ENCODE measurements around the gene PM20D1. TPM values are rescaled to one million over a fixed set of nuclear protein-coding genes. Genes with fewer than 3 reads are reported as not detected.

The PM20D1 gene
- total RNA-seq, 1 donor from 2014 or later: not detected

- Histone ChIP-seq H3K27ac (no peak overlapping the region), H3K9me3 (no peaks in the 10 kb centered on the region), H3K27me3 (no peaks in the 10 kb centered on the region), H3K4me1 (no peaks in the 10 kb centered on the region), H3K4me3 (no peak overlapping the region), H3K36me3 (no peaks in the 10 kb centered on the region)
- intact Hi-C loops (cut with DNase I): no loop called here
- no peak for DNase-seq (ENCODE audit: low spot score in 2 of 2)
- no peak for TF ChIP-seq CTCF (IDR thresholded peaks at IDR 0.05)
These were observed 7.7 kb downstream of the PM20D1 start for GRCh38 chr1:205842229-205842628.

DNA sequence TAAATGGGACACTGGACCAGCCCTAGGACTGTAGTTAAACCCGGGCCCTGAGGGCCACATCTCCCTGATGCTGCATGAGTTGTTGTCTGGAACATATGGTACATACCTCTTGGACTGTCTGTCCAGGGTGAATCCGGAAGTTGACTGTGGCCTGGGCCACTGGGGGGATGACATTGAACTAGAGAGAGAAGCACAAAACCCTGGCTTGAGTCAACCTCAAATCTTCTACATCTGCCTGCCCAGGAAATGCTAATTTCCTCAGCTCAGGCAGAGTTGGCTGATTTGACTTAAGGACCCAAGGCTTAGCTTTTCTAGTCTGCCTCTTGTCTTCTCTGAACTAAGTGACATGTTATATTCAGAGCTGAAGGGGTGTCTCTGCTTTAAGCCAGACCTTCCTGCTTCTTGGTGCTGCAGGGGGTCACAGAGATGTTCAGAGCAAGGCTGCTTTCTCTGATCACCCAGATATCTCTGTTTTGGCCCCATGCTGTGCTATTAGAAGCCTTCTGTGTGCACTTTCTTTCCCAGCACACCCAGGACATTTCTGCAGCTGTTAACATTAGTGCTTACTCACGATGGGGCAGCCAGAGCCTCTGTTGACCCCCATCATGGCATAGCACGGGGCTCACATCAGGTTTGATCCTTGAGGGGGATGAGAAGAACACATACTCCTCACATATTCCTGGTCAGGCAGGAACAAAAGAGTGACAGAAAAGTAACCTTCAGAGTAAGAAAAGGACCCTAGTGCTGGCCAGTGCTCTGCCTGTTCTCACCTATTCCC is 9.6 kb downstream of the PM20D1 start:
- intact Hi-C loops (cut with DNase I): no loop called here
- no peaks in the 10 kb centered on the region for H3K9me3 ChIP-seq
- H3K4me3 ChIP-seq: no peak overlapping the region
- H3K27me3 ChIP-seq: no peaks in the 10 kb centered on the region
- no peak for TF ChIP-seq CTCF (IDR thresholded peaks at IDR 0.05)
- no peak overlapping the region for H3K27ac ChIP-seq
- no peaks in the 10 kb centered on the region for H3K36me3 ChIP-seq
- H3K4me1 ChIP-seq: no peaks in the 10 kb centered on the region
- no peak for DNase-seq (ENCODE audit: low spot score in 2 of 2)

DNA sequence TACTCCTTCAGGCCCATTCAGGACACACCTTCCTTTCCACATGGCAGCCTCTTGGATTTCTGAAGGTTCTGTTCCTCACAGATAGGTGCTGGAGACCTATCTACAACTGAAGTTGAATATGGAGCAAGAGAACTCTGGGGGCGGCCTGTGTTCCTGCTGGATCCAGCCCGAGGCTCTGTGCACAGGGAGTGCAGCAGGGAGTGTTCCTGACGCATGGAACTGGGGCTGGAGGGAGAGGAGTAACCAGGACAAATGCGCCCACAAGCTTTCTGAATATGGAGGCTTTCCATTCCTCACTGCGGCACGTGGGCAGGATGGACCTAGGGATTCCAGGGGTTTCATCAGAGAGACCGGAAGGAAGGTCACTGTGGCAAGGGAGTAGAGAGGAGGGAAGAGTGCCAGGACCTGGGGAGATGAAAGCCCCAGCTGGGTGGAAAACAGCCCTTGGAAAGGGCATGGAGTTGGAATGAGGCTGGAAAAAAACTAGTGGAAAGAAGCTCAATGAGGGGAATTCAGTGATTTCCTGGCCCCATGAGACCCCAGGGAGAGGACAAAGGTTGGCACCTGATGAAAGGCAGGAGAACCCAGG is 12.5 kb downstream of the PM20D1 start:
- DNase-seq (ENCODE audit: low spot score in 2 of 2): no peak
- Histone ChIP-seq H3K36me3 (no peaks in the 10 kb centered on the region), H3K4me3 (no peak overlapping the region), H3K27me3 (no peaks in the 10 kb centered on the region), H3K27ac (no peak overlapping the region), H3K9me3 (no peaks in the 10 kb centered on the region), H3K4me1 (no peaks in the 10 kb centered on the region)
- TF ChIP-seq CTCF (IDR thresholded peaks at IDR 0.05): no peak
- intact Hi-C loops (cut with DNase I): no loop called here

DNA sequence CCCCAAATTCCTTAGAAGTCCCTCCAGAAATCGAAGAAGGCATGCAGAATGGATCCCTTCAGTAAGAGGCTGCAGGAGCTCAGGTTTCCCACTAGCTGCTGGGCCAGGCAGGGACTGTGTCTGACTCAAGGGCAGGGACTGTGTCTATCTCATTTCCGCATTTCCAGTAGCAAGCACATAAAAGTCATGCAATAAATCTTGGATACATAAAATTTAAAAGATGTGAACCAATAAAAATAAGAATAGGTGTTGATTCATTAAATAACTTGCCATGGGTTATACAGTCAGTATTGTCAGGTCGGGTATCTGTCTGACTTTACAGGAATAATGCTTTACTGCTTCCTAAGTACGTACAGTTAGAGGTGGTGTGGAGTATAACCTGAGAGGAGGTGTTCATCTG is 15.2 kb downstream of the PM20D1 start:
- TF ChIP-seq CTCF (IDR thresholded peaks at IDR 0.05): no peak
- H3K27ac ChIP-seq: no peak overlapping the region
- DNase-seq (ENCODE audit: low spot score in 2 of 2): no peak
- no peaks in the 10 kb centered on the region for H3K27me3 ChIP-seq
- intact Hi-C loops (cut with DNase I): no loop called here
- H3K4me1 ChIP-seq: no peaks in the 10 kb centered on the region
- no peaks in the 10 kb centered on the region for H3K36me3 ChIP-seq
- no peaks in the 10 kb centered on the region for H3K9me3 ChIP-seq
- no peak overlapping the region for H3K4me3 ChIP-seq

- Histone ChIP-seq H3K4me1 (no peaks in the 10 kb centered on the region), H3K9me3 (no peaks in the 10 kb centered on the region), H3K4me3 (no peak overlapping the region), H3K36me3 (no peaks in the 10 kb centered on the region), H3K27me3 (no peaks in the 10 kb centered on the region), H3K27ac (no peak overlapping the region)
- intact Hi-C loops (cut with DNase I): no loop called here
- no peak for TF ChIP-seq CTCF (IDR thresholded peaks at IDR 0.05)
- no peak for DNase-seq (ENCODE audit: low spot score in 2 of 2)
These were observed 17.6 kb downstream of the PM20D1 start for GRCh38 chr1:205832326-205832751.

Measured in ascending aorta (tissue), 2 donors.